Measurements from ENCODE around the gene ATP11A. TPM values are rescaled to one million over a fixed set of nuclear protein-coding genes. Genes with fewer than 3 reads are reported as not detected.

The ATP11A gene
- total and polyA plus RNA-seq, 7 donors: 3.9 to 48.6 (median 26.4) TPM

DNA sequence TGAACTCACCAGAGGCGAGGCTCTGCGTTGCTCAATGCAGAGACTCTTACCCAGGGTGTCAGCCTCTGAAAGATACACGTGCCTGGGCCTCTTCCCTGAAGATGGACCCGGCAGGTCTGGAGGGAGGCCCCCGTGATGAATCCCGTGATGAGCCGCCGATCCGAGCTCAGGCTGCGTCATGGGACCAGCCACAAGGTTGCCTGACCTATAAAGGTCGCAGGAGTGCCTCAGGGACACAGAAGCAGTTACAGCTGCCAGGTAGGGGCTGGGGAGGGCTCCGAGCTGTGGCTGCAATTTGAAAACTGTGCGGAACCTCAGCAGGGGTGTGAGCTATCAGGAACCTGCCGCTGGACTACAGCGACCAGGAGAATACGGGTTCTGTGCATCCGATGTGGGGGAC, 10.5 kb upstream of the ATP11A start:
- ATAC-seq (no peak), DNase-seq (no peak)
- no peaks in the 10 kb centered on the region for H3K9me3 ChIP-seq
- 91 to 93% (median 93%) methylated on average over 17 of the region's 17 CpGs for WGBS, 3 donors
- TF ChIP-seq, protein P1, sequence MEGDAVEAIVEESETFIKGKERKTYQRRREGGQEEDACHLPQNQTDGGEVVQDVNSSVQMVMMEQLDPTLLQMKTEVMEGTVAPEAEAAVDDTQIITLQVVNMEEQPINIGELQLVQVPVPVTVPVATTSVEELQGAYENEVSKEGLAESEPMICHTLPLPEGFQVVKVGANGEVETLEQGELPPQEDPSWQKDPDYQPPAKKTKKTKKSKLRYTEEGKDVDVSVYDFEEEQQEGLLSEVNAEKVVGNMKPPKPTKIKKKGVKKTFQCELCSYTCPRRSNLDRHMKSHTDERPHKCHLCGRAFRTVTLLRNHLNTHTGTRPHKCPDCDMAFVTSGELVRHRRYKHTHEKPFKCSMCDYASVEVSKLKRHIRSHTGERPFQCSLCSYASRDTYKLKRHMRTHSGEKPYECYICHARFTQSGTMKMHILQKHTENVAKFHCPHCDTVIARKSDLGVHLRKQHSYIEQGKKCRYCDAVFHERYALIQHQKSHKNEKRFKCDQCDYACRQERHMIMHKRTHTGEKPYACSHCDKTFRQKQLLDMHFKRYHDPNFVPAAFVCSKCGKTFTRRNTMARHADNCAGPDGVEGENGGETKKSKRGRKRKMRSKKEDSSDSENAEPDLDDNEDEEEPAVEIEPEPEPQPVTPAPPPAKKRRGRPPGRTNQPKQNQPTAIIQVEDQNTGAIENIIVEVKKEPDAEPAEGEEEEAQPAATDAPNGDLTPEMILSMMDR (IDR thresholded peaks at IDR 0.05): no peak
- H3K4me3 ChIP-seq: no peak overlapping the region
- no peaks in the 10 kb centered on the region for H3K36me3 ChIP-seq (ENCODE audit: insufficient read depth in 1 of 2, low read depth in 1 of 2)
- H3K27ac ChIP-seq: no peak overlapping the region
- H3K4me1 ChIP-seq: no peaks in the 10 kb centered on the region
- intact Hi-C loops (cut with DNase I): no loop called here
- no peaks in the 10 kb centered on the region for H3K27me3 ChIP-seq (ENCODE audit: insufficient read depth in 3 of 3, low read length in 2 of 3)

- TF ChIP-seq, protein P1 (IDR thresholded peaks at IDR 0.05): no peak
- no peak for ATAC-seq
- H3K36me3 ChIP-seq (ENCODE audit: insufficient read depth in 1 of 2, low read depth in 1 of 2): no peaks in the 10 kb centered on the region
- no peaks in the 10 kb centered on the region for H3K27me3 ChIP-seq (ENCODE audit: insufficient read depth in 3 of 3, low read length in 2 of 3)
- no peaks in the 10 kb centered on the region for H3K9me3 ChIP-seq
- intact Hi-C loops (cut with DNase I): no loop called here
- 74 to 86% (median 86%) methylated on average over 19 to 20 of the region's 20 CpGs for WGBS, 3 donors
- H3K27ac ChIP-seq: no peak overlapping the region
- DNase-seq: no peak
- no peak overlapping the region for H3K4me3 ChIP-seq
- H3K4me1 ChIP-seq: no peaks in the 10 kb centered on the region
Measured at GRCh38 chr13:112679932-112680677, 9.7 kb upstream of the ATP11A start.

- Histone ChIP-seq H3K36me3 (ENCODE audit: insufficient read depth in 1 of 2, low read depth in 1 of 2) (no peaks in the 10 kb centered on the region), H3K4me1 (no peaks in the 10 kb centered on the region), H3K27me3 (ENCODE audit: insufficient read depth in 3 of 3, low read length in 2 of 3) (no peaks in the 10 kb centered on the region), H3K9me3 (no peaks in the 10 kb centered on the region), H3K27ac (no peak overlapping the region), H3K4me3 (no peak overlapping the region)
- intact Hi-C loops (cut with DNase I): no loop called here
- WGBS, 3 donors: 86 to 90% (median 87%) methylated on average over 17 of the region's 17 CpGs
- TF ChIP-seq, protein P1 (IDR thresholded peaks at IDR 0.05): no peak
- DNase-seq: no peak
- ATAC-seq: no peak
Measured at GRCh38 chr13:112680741-112681360, 9.0 kb upstream of the ATP11A start.

DNA sequence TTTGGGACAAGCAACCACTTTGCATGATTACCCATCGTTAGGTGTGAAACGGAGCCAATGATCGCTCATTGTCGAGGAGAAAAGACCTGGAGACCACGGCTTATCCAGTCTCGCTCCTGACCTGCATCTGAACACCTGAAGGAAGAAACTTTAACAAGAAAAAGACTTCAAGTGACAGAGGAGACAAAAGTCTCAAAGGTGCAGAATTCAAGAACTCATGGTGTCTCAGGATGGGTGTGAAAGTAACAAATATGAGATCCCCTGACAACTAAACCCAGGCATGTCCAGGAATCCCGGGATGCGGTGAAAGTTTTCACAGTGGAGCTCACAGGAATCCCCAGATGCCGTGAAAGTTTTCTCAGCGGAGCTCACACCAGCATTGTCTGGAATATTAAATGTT, 6.3 kb upstream of the ATP11A start:
- DNase-seq (no peak), ATAC-seq (no peak)
- Histone ChIP-seq H3K36me3 (ENCODE audit: insufficient read depth in 1 of 2, low read depth in 1 of 2) (no peaks in the 10 kb centered on the region), H3K27me3 (ENCODE audit: insufficient read depth in 3 of 3, low read length in 2 of 3) (no peaks in the 10 kb centered on the region), H3K4me3 (no peak overlapping the region), H3K4me1 (no peaks in the 10 kb centered on the region), H3K27ac (no peak overlapping the region), H3K9me3 (no peaks in the 10 kb centered on the region)
- WGBS, 3 donors: 78 to 85% (median 82%) methylated on average over 10 of the region's 10 CpGs
- TF ChIP-seq, protein P1 (IDR thresholded peaks at IDR 0.05): no peak
- intact Hi-C loops (cut with DNase I): no loop called here

All from psoas muscle (tissue), 8 donors.